ENCODE results near the gene GSG1L.

The GSG1L gene

DNA sequence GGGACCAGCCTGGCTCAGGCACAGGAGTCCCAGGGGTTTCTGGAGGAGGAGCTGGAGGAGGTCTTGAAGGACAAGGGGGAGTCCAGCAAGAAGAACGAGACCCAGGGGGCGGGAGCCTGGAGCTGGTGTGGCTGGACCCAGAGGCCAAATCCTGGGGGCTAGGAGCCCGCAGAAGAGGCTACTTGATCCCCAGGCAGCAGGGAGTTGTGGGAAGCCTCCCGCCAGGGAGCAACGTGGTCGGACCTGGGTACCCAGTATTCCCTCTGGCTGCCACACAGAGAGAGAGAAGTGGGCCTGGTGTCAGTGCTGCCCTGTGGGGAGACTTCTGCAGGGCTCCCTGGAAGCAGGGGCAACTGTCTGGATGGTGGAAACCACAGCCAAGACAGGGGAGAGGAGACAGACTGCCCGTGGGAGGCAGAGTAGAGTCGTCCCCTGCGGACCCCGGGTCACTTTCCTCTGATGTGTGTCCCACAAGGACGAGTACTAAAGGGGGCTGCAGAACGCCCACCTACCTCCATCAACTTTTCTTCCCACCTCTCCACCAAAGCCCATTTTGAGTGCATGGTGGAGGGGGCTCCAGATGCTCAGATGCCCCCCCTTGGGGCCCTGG, 160.4 kb downstream of the GSG1L start:
- Histone ChIP-seq H3K4me3 (ENCODE audit: low read depth in 1 of 5, low read length in 5 of 5) (no peak overlapping the region), H3K27me3 (ENCODE audit: control insufficient read depth in 5 of 5, insufficient read depth in 4 of 5, low read length in 5 of 5) (peaks cover 6 to 14% (median 10%) of the 10 kb centered on the region in 5 donors), H3K9ac (ENCODE audit: low read length in 5 of 5) (no peak overlapping the region), H3K27ac (ENCODE audit: low read depth, low read length) (no peak overlapping the region), H3K4me1 (ENCODE audit: control insufficient read depth in 5 of 5, insufficient read depth in 5 of 5, low read length in 5 of 5) (peaks cover 0 to 2% (median 0%) of the 10 kb centered on the region in 5 donors), H3K36me3 (ENCODE audit: control insufficient read depth in 5 of 5, insufficient read depth in 5 of 5, low read length in 5 of 5) (no peaks in the 10 kb centered on the region), H3K9me3 (ENCODE audit: control insufficient read depth in 5 of 5, low read length in 5 of 5) (peaks cover 0 to 3% (median 0%) of the 10 kb centered on the region in 5 donors)

GRCh38 chr16:27902551-27902950, 161.0 kb downstream of the GSG1L start:
- Histone ChIP-seq H3K4me1 (ENCODE audit: control insufficient read depth in 5 of 5, insufficient read depth in 5 of 5, low read length in 5 of 5) (peaks cover 0 to 2% (median 0%) of the 10 kb centered on the region in 5 donors), H3K36me3 (ENCODE audit: control insufficient read depth in 5 of 5, insufficient read depth in 5 of 5, low read length in 5 of 5) (no peaks in the 10 kb centered on the region), H3K9me3 (ENCODE audit: control insufficient read depth in 5 of 5, low read length in 5 of 5) (peaks cover 0 to 3% (median 0%) of the 10 kb centered on the region in 5 donors), H3K4me3 (ENCODE audit: low read depth in 1 of 5, low read length in 5 of 5) (no peak overlapping the region), H3K27ac (ENCODE audit: low read depth, low read length) (no peak overlapping the region), H3K9ac (ENCODE audit: low read length in 5 of 5) (no peak overlapping the region), H3K27me3 (ENCODE audit: control insufficient read depth in 5 of 5, insufficient read depth in 4 of 5, low read length in 5 of 5) (peaks cover 6 to 14% (median 10%) of the 10 kb centered on the region in 5 donors)

- Histone ChIP-seq H3K4me1 (ENCODE audit: control insufficient read depth in 5 of 5, insufficient read depth in 5 of 5, low read length in 5 of 5) (peaks cover 0 to 2% (median 0%) of the 10 kb centered on the region in 5 donors), H3K9me3 (ENCODE audit: control insufficient read depth in 5 of 5, low read length in 5 of 5) (peaks cover 0 to 6% (median under 1%) of the 10 kb centered on the region in 5 donors), H3K9ac (ENCODE audit: low read length in 5 of 5) (no peak overlapping the region), H3K27ac (ENCODE audit: low read depth, low read length) (no peak overlapping the region), H3K27me3 (ENCODE audit: control insufficient read depth in 5 of 5, insufficient read depth in 4 of 5, low read length in 5 of 5) (peaks cover 6 to 14% (median 10%) of the 10 kb centered on the region in 5 donors), H3K36me3 (ENCODE audit: control insufficient read depth in 5 of 5, insufficient read depth in 5 of 5, low read length in 5 of 5) (no peaks in the 10 kb centered on the region), H3K4me3 (ENCODE audit: low read depth in 1 of 5, low read length in 5 of 5) (no peak overlapping the region)
Observed at GRCh38 chr16:27901956-27902355, 161.6 kb downstream of the GSG1L start.

- no peak overlapping the region for H3K27ac ChIP-seq (ENCODE audit: low read depth, low read length)
- H3K9me3 ChIP-seq (ENCODE audit: control insufficient read depth in 5 of 5, low read length in 5 of 5), result peaks cover 0 to 18% (median 11%) of the 10 kb centered on the region in 5 donors
- H3K27me3 ChIP-seq (ENCODE audit: control insufficient read depth in 5 of 5, insufficient read depth in 4 of 5, low read length in 5 of 5), result peaks cover 7 to 17% (median 15%) of the 10 kb centered on the region in 5 donors
- H3K9ac ChIP-seq (ENCODE audit: low read length in 5 of 5), result no peak overlapping the region
- H3K4me1 ChIP-seq (ENCODE audit: control insufficient read depth in 5 of 5, insufficient read depth in 5 of 5, low read length in 5 of 5), result peaks cover 0 to 2% (median 0%) of the 10 kb centered on the region in 5 donors
- H3K36me3 ChIP-seq (ENCODE audit: control insufficient read depth in 5 of 5, insufficient read depth in 5 of 5, low read length in 5 of 5), result no peaks in the 10 kb centered on the region
- H3K4me3 ChIP-seq (ENCODE audit: low read depth in 1 of 5, low read length in 5 of 5), result no peak overlapping the region
Observed at GRCh38 chr16:27899736-27900135, 163.8 kb downstream of the GSG1L start.

DNA sequence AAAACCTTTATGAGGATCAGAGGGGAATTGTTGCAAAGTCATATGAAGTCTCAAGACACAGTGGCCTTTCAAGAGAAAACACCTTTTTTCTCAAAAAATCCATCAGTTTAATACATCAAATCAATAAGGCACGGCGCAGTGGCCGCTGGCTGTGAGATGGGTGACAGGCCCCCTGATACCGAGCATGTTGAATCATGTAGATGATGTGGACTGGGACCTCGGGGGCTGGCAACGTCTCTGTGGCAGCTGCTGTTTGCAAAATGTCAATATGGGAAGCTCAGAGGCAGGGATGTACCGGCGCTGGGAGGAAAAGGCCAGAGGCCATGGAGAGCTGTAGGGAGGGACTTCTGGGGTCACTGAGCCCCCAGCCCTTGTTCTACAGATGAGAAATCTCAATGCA, 169.1 kb downstream of the GSG1L start:
- Histone ChIP-seq H3K4me1 (ENCODE audit: control insufficient read depth in 5 of 5, insufficient read depth in 5 of 5, low read length in 5 of 5) (peaks cover 0 to 2% (median 0%) of the 10 kb centered on the region in 5 donors), H3K36me3 (ENCODE audit: control insufficient read depth in 5 of 5, insufficient read depth in 5 of 5, low read length in 5 of 5) (no peaks in the 10 kb centered on the region), H3K9ac (ENCODE audit: low read length in 5 of 5) (no peak overlapping the region), H3K27me3 (ENCODE audit: control insufficient read depth in 5 of 5, insufficient read depth in 4 of 5, low read length in 5 of 5) (peaks cover 10 to 27% (median 19%) of the 10 kb centered on the region in 5 donors), H3K27ac (ENCODE audit: low read depth, low read length) (no peak overlapping the region), H3K4me3 (ENCODE audit: low read depth in 1 of 5, low read length in 5 of 5) (no peak overlapping the region), H3K9me3 (ENCODE audit: control insufficient read depth in 5 of 5, low read length in 5 of 5) (peaks cover 0 to 18% (median 11%) of the 10 kb centered on the region in 5 donors)

GRCh38 chr16:27892879-27893278, 170.6 kb downstream of the GSG1L start:
- Histone ChIP-seq H3K4me1 (ENCODE audit: control insufficient read depth in 5 of 5, insufficient read depth in 5 of 5, low read length in 5 of 5) (no peaks in the 10 kb centered on the region), H3K9me3 (ENCODE audit: control insufficient read depth in 5 of 5, low read length in 5 of 5) (peaks cover 0 to 18% (median 11%) of the 10 kb centered on the region in 5 donors), H3K4me3 (ENCODE audit: low read depth in 1 of 5, low read length in 5 of 5) (no peak overlapping the region), H3K9ac (ENCODE audit: low read length in 5 of 5) (no peak overlapping the region), H3K27me3 (ENCODE audit: control insufficient read depth in 5 of 5, insufficient read depth in 4 of 5, low read length in 5 of 5) (peaks cover 10 to 30% (median 23%) of the 10 kb centered on the region in 5 donors), H3K27ac (ENCODE audit: low read depth, low read length) (no peak overlapping the region), H3K36me3 (ENCODE audit: control insufficient read depth in 5 of 5, insufficient read depth in 5 of 5, low read length in 5 of 5) (no peaks in the 10 kb centered on the region)

DNA sequence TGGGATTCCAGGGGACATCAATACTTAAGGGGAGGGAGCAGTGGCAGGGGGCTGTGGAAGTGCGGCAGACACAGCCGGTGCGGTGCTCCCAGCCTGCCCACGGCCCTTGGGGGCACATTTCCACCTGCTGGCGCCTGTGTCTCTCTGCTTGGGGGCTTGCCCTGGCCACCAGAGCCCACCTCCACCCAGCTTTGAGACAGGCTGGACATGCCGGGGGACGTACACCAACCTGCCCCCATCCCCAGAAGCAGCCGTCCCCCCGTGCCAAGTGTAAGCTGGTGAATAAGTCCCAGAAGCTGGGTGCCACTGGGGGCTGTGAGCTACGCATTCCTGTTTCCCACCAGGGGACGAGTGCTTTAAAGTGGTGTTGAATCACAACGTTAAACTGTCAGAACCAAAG, 172.6 kb downstream of the GSG1L start:
- H3K9ac ChIP-seq (ENCODE audit: low read length in 5 of 5), result no peak overlapping the region
- no peak overlapping the region for H3K4me3 ChIP-seq (ENCODE audit: low read depth in 1 of 5, low read length in 5 of 5)
- H3K9me3 ChIP-seq (ENCODE audit: control insufficient read depth in 5 of 5, low read length in 5 of 5), result peaks cover 0 to 3% (median 0%) of the 10 kb centered on the region in 5 donors
- no peak overlapping the region for H3K27ac ChIP-seq (ENCODE audit: low read depth, low read length)
- no peaks in the 10 kb centered on the region for H3K36me3 ChIP-seq (ENCODE audit: control insufficient read depth in 5 of 5, insufficient read depth in 5 of 5, low read length in 5 of 5)
- H3K4me1 ChIP-seq (ENCODE audit: control insufficient read depth in 5 of 5, insufficient read depth in 5 of 5, low read length in 5 of 5), result no peaks in the 10 kb centered on the region
- peaks cover 10 to 34% (median 21%) of the 10 kb centered on the region in 5 donors for H3K27me3 ChIP-seq (ENCODE audit: control insufficient read depth in 5 of 5, insufficient read depth in 4 of 5, low read length in 5 of 5)

- no peak overlapping the region for H3K9ac ChIP-seq (ENCODE audit: low read length in 5 of 5)
- H3K27me3 ChIP-seq (ENCODE audit: control insufficient read depth in 5 of 5, insufficient read depth in 4 of 5, low read length in 5 of 5), result peaks cover 10 to 32% (median 21%) of the 10 kb centered on the region in 5 donors
- H3K4me3 ChIP-seq (ENCODE audit: low read depth in 1 of 5, low read length in 5 of 5), result no peak overlapping the region
- no peaks in the 10 kb centered on the region for H3K9me3 ChIP-seq (ENCODE audit: control insufficient read depth in 5 of 5, low read length in 5 of 5)
- H3K27ac ChIP-seq (ENCODE audit: low read depth, low read length), result no peak overlapping the region
- no peaks in the 10 kb centered on the region for H3K4me1 ChIP-seq (ENCODE audit: control insufficient read depth in 5 of 5, insufficient read depth in 5 of 5, low read length in 5 of 5)
- H3K36me3 ChIP-seq (ENCODE audit: control insufficient read depth in 5 of 5, insufficient read depth in 5 of 5, low read length in 5 of 5), result no peaks in the 10 kb centered on the region
Observed at GRCh38 chr16:27890006-27890405, 173.5 kb downstream of the GSG1L start.

DNA sequence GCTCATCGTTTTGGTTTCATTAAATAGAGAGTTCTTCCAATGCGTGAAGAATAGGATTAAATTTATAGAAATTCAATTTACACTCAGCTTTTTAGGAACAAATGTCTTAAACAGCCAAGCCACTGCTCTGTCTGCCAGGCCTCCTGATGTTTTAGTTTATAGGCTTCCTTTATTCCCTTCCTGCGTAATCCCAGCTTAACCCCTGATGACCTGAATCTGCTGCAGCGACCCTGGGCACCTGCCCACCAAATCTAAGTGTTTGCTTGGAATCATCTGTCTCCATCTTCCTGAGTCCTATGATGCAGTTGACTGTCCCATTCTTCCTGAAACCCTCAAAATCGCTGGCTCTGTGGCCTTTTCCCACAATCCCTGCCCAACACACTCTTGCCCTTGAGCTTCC, 179.9 kb downstream of the GSG1L start:
- H3K27ac ChIP-seq (ENCODE audit: low read depth, low read length), result no peak overlapping the region
- no peak overlapping the region for H3K4me3 ChIP-seq (ENCODE audit: low read depth in 1 of 5, low read length in 5 of 5)
- no peaks in the 10 kb centered on the region for H3K36me3 ChIP-seq (ENCODE audit: control insufficient read depth in 5 of 5, insufficient read depth in 5 of 5, low read length in 5 of 5)
- no peaks in the 10 kb centered on the region for H3K4me1 ChIP-seq (ENCODE audit: control insufficient read depth in 5 of 5, insufficient read depth in 5 of 5, low read length in 5 of 5)
- peaks cover 0 to 7% (median 4%) of the 10 kb centered on the region in 5 donors for H3K27me3 ChIP-seq (ENCODE audit: control insufficient read depth in 5 of 5, insufficient read depth in 4 of 5, low read length in 5 of 5)
- peaks cover 0 to 3% (median 0%) of the 10 kb centered on the region in 5 donors for H3K9me3 ChIP-seq (ENCODE audit: control insufficient read depth in 5 of 5, low read length in 5 of 5)
- H3K9ac ChIP-seq (ENCODE audit: low read length in 5 of 5), result no peak overlapping the region

- Histone ChIP-seq H3K27me3 (ENCODE audit: control insufficient read depth in 5 of 5, insufficient read depth in 4 of 5, low read length in 5 of 5) (peaks cover 0 to 4% (median 0%) of the 10 kb centered on the region in 5 donors), H3K36me3 (ENCODE audit: control insufficient read depth in 5 of 5, insufficient read depth in 5 of 5, low read length in 5 of 5) (no peaks in the 10 kb centered on the region), H3K9ac (ENCODE audit: low read length in 5 of 5) (no peak overlapping the region), H3K27ac (ENCODE audit: low read depth, low read length) (no peak overlapping the region), H3K4me3 (ENCODE audit: low read depth in 1 of 5, low read length in 5 of 5) (no peak overlapping the region), H3K4me1 (ENCODE audit: control insufficient read depth in 5 of 5, insufficient read depth in 5 of 5, low read length in 5 of 5) (no peaks in the 10 kb centered on the region), H3K9me3 (ENCODE audit: control insufficient read depth in 5 of 5, low read length in 5 of 5) (peaks cover 0 to 15% (median 6%) of the 10 kb centered on the region in 5 donors)
Observed at GRCh38 chr16:27880287-27880686, 183.2 kb downstream of the GSG1L start.

All from subcutaneous abdominal adipose tissue (tissue), 5 donors.